Pancreas (tissue), 10 donors: Measurements from ENCODE around the gene SCGB1D4. TPM values are rescaled to one million over a fixed set of nuclear protein-coding genes. Genes with fewer than 3 reads are reported as not detected.

ENCODE experiments used
- ATAC-seq, 4 donors: fragments of 200-7000 bp; cut with Tn5 transposase; one replicate each; pipeline versions ENCODE4 v1.8.0 to v1.9.1; 2020; ENCODE audit warnings: mild to moderate bottlenecking in 4 of 4, moderate library complexity in 4 of 4
- DNase-seq, 6 donors: peaks; one replicate each; pipeline ENCODE4 v3.0.0-alpha.2; 2020
- FAIRE-seq: peaks from 2 replicates; lab custom pipeline; 2012; peaks lifted over from hg19 to GRCh38; lab: Jason Lieb, UNC
- H3K27ac ChIP-seq, 4 donors: fragments of 200-600 bp; sonication (generic); 1 replicate in 3 of 4; 2 replicates in 1 of 4; pipeline versions ENCODE4 v1.5.0 to v1.8.0; 2020
- H3K27me3 ChIP-seq, 4 donors: fragments of 200-600 bp; one replicate each; pipeline ENCODE4 v1.8.0; 2021
- H3K36me3 ChIP-seq, 3 donors: fragments of 200-600 bp; sonication (generic) in 1 of 3; one replicate each; pipeline versions ENCODE4 v1.5.0 to v1.8.0; 2020 to 2021
- H3K4me1 ChIP-seq, 3 donors: fragments of 200-600 bp; one replicate each; pipeline ENCODE4 v1.8.0; 2021
- H3K4me3 ChIP-seq, 4 donors: fragments of 200-600 bp; sonication (generic) in 2 of 4; one replicate each; pipeline versions ENCODE4 v1.5.0 to v1.8.0; 2020 to 2021
- H3K9me3 ChIP-seq, 4 donors: fragments of 200-600 bp; one replicate each; pipeline ENCODE4 v1.8.0; 2021
- WGBS, 2 donors: extraction: QIAGEN DNeasy Blood & Tissue Kit; methylation state at CpG; one replicate each; pipeline ENCODE4 v1.1.7; 2013; 5-methylcytosine and 5-hydroxymethylcytosine counted together
- intact Hi-C, 3 donors: fragments of 100-400 bp; cut with DNase I; formaldehyde crosslinking; loops; one replicate each; pipeline versions ENCODE4 v1.11.1 to v1.14.2; 2022
- polyA plus RNA-seq, 2 donors: library from polyadenylated mRNA; stranded (reverse); fragments of 200-250 nt; gene quantifications; one replicate each; pipeline ENCODE4 v1.2.3, GENCODE V29; 2013
- total RNA-seq, 6 donors: library from RNA; stranded (reverse); fragmentation: NEBNext Ultra II Directional in 4 of 6; extraction: Animal tissue kit (Norgen Biotek cat#: 25700) in 4 of 6; gene quantifications; one replicate each; pipeline versions ENCODE4 v1.2.1 to v1.2.4, GENCODE V29; 2021 to 2023
- TF ChIP-seq, protein P1 (sequence below), 4 donors: fragments of 200-600 bp; sonication (generic) in 3 of 4; IDR thresholded peaks; one replicate each; pipeline versions ENCODE4 v1.5.0 to v1.8.0; 2021; ENCODE audit warnings: antibody characterized with exemption in 4 of 4
- donor health status: healthy with polysubstance abuse.
- donor health status: DM: no; HTN: no; CAD: no; lungs with moderate emphysema.
- donor health status: DM: no; HTN: no; CAD: no.
- donor health status: control.
- donor health status: control.
- donor health status: Bipolar disorder and iron deficiency.
- donor health status: DM: yes; HTN: yes; CAD: no.
- donor health status: DM: no; HTN: no; CAD: no.
- donor health status: DM: no; HTN: no; CAD: no.
- donor health status: DM: yes; HTN: yes; CAD: no.

SCGB1D4 gene
- total and polyA plus RNA-seq, 8 donors = not detected

DNA sequence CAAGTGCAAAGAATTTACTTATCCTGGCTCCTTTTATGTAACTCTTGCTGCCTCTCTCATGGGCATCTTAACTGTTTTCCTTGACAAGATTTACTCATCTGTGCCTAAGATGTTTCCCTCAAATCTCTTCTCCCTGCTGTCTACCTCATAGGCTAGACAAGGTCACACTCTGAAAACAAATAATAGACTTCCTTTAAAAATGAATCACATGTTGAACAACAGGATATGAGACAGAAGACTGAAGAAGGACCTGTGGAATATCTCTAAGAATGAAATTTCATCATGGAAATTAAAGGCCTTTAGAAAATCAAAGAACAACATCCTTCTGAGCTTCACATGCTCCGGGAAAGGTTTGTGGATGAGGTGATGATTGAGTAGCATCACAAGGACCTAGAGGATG is 34.9 kb downstream of the SCGB1D4 start:
- Histone ChIP-seq H3K36me3 (no peaks in the 10 kb centered on the region), H3K4me3 (no peak overlapping the region), H3K4me1 (no peaks in the 10 kb centered on the region), H3K27ac (no peak overlapping the region), H3K27me3 (no peaks in the 10 kb centered on the region), H3K9me3 (no peaks in the 10 kb centered on the region)
- intact Hi-C loops = no loop called here
- 86 to 95% methylated on average over 1 of the region's 1 CpG for WGBS, 2 donors
- TF ChIP-seq, protein P1, sequence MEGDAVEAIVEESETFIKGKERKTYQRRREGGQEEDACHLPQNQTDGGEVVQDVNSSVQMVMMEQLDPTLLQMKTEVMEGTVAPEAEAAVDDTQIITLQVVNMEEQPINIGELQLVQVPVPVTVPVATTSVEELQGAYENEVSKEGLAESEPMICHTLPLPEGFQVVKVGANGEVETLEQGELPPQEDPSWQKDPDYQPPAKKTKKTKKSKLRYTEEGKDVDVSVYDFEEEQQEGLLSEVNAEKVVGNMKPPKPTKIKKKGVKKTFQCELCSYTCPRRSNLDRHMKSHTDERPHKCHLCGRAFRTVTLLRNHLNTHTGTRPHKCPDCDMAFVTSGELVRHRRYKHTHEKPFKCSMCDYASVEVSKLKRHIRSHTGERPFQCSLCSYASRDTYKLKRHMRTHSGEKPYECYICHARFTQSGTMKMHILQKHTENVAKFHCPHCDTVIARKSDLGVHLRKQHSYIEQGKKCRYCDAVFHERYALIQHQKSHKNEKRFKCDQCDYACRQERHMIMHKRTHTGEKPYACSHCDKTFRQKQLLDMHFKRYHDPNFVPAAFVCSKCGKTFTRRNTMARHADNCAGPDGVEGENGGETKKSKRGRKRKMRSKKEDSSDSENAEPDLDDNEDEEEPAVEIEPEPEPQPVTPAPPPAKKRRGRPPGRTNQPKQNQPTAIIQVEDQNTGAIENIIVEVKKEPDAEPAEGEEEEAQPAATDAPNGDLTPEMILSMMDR (IDR thresholded peaks at IDR 0.05) = no peak
- FAIRE-seq = no peak
- no peak for ATAC-seq
- DNase-seq = no peak

DNA sequence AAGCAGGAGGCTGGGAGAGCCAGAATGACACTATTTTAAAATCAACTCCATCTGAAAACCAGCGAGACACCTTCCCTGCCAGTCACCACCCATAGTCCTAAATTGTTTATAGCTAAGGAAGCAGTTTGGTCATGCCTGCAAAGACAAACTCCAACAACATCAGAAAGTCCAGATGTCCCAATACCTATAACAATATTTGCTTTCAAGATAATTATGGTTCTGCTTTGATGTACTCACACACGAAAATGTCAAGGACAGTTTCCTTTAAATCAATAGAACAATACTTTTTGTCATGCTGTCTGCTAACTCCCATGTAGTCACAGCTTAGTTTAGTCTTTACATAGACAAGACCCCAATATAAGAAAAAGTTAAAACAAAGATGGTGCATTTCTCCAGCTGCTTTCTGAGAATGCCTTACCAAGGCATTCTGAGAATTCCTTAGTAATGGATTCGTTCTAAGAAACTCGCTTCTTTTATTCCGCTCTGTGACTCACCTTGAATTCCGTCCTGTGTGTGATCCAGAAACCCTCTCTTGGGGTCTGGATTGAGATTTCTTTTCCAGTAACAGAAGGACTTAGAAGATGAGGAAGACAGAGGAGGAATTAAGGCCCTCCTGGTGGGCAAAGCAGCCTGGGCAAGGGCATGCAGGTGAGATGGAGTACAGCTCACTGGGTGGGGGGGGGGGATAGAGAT is 38.5 kb downstream of the SCGB1D4 start:
- ATAC-seq (peak in 1 of 4 donors; percentile 35), DNase-seq (no peak), FAIRE-seq (no peak)
- Histone ChIP-seq H3K4me1 (no peaks in the 10 kb centered on the region), H3K36me3 (no peaks in the 10 kb centered on the region), H3K27me3 (no peaks in the 10 kb centered on the region), H3K9me3 (no peaks in the 10 kb centered on the region), H3K4me3 (no peak overlapping the region), H3K27ac (no peak overlapping the region)
- 52 to 61% methylated on average over 6 of the region's 6 CpGs for WGBS, 2 donors
- TF ChIP-seq, protein P1 (IDR thresholded peaks at IDR 0.05) = no peak
- intact Hi-C loops = no loop called here

DNA sequence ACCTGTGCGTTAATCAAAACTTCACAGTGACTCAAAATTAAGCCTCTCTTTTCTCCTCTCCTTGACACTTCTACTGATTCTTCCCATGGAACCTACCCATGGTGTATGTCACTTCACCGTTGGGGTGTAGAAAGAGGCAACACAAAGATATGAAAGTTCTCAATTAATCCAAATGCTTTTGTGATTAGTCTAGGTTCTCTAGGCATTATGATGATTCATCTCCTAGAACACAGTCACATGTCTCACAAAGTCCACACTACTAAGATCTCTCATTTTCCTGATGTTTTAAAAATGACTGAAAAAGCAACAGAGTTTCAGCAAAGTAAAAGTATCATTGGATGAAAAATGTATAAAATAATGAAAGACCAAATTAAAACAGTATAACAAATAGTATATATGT is 42.6 kb downstream of the SCGB1D4 start:
- ATAC-seq (no peak), DNase-seq (no peak), FAIRE-seq (no peak)
- H3K27ac ChIP-seq = no peak overlapping the region
- TF ChIP-seq, protein P1 (IDR thresholded peaks at IDR 0.05) = no peak
- intact Hi-C loops = no loop called here
- no peaks in the 10 kb centered on the region for H3K9me3 ChIP-seq
- no peaks in the 10 kb centered on the region for H3K4me1 ChIP-seq
- H3K27me3 ChIP-seq = no peaks in the 10 kb centered on the region
- no peaks in the 10 kb centered on the region for H3K36me3 ChIP-seq
- WGBS, 2 donors = 72 to 82% methylated on average over 2 of the region's 2 CpGs
- no peak overlapping the region for H3K4me3 ChIP-seq

DNA sequence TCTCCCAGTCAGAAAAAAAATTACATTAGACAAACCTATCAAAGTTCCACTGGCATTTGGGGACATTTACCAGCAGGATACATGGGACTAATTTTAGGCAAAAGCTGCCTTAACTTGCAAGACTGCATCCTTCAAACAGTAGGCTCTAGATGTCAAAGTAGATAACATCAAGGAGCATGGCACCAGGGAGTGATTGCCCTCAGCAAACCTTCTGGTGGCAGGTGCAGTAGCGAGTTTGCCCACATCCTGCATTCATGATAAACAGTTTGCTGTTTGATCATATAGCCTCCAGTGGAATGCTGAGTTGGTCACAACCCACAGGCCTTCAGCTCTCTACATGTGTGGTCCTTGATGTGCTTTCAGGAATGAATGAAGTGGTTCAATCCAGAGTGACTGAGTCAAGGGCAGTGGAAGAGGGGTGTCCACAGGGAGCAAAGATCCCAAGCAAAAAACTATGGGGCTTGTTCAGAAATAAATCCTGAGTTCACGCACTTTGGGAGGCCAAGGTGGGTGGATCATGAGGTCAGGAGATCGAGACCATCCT is 44.8 kb downstream of the SCGB1D4 start:
- FAIRE-seq = no peak
- H3K36me3 ChIP-seq = no peaks in the 10 kb centered on the region
- intact Hi-C loops = no loop called here
- WGBS, 2 donors = 41 to 68% methylated on average over 2 to 3 of the region's 3 CpGs
- TF ChIP-seq, protein P1 (IDR thresholded peaks at IDR 0.05) = no peak
- no peaks in the 10 kb centered on the region for H3K9me3 ChIP-seq
- no peaks in the 10 kb centered on the region for H3K27me3 ChIP-seq
- no peak for ATAC-seq
- no peak overlapping the region for H3K4me3 ChIP-seq
- no peak overlapping the region for H3K27ac ChIP-seq
- no peaks in the 10 kb centered on the region for H3K4me1 ChIP-seq
- DNase-seq = no peak

DNA sequence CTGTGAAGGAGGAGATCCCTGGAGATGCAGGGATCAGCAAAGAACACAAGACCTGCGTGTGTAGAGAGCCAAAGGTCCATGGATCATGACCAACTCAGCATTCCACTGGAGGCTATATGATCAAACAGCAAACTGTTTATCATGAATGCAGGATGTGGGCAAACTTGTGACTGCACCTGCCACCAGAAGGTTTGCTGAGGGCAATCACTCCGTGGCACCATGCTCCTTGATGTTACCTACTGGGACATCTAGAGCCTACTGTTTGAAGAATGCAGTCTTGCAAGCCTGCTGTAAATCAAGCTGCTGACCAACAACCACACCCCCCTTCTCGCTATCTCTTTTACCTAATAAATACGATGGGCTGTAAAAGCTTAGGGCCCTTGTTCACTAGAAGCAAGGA is 47.2 kb downstream of the SCGB1D4 start:
- Histone ChIP-seq H3K4me3 (no peak overlapping the region), H3K27ac (no peak overlapping the region), H3K4me1 (no peaks in the 10 kb centered on the region), H3K27me3 (no peaks in the 10 kb centered on the region), H3K9me3 (no peaks in the 10 kb centered on the region), H3K36me3 (no peaks in the 10 kb centered on the region)
- WGBS, 2 donors = 42 to 53% methylated on average over 4 of the region's 4 CpGs
- DNase-seq (no peak), FAIRE-seq (no peak), ATAC-seq (no peak)
- intact Hi-C loops = no loop called here
- TF ChIP-seq, protein P1 (IDR thresholded peaks at IDR 0.05) = no peak
